Umbilical cord (tissue), 2 donors: Measurements from ENCODE around the gene FGF19. TPM values are rescaled to one million over a fixed set of nuclear protein-coding genes. Genes with fewer than 3 reads are reported as not detected.

Experiments used
- DNase-seq: peaks from one replicate; pipeline ENCODE4 v3.0.0-alpha.2; 2015; ENCODE audit warnings: low spot score
- total RNA-seq: library from RNA; depleted of rRNA; stranded (reverse); fragments of >200 nt; gene quantifications from one replicate; pipeline ENCODE4 v1.2.3, GENCODE V29; 2014; ENCODE audit warnings: low replicate concordance; ENCODE audit not compliant: insufficient read depth

The FGF19 gene
- total RNA-seq, 1 donor from 2014 or later: 1.4 TPM

DNA sequence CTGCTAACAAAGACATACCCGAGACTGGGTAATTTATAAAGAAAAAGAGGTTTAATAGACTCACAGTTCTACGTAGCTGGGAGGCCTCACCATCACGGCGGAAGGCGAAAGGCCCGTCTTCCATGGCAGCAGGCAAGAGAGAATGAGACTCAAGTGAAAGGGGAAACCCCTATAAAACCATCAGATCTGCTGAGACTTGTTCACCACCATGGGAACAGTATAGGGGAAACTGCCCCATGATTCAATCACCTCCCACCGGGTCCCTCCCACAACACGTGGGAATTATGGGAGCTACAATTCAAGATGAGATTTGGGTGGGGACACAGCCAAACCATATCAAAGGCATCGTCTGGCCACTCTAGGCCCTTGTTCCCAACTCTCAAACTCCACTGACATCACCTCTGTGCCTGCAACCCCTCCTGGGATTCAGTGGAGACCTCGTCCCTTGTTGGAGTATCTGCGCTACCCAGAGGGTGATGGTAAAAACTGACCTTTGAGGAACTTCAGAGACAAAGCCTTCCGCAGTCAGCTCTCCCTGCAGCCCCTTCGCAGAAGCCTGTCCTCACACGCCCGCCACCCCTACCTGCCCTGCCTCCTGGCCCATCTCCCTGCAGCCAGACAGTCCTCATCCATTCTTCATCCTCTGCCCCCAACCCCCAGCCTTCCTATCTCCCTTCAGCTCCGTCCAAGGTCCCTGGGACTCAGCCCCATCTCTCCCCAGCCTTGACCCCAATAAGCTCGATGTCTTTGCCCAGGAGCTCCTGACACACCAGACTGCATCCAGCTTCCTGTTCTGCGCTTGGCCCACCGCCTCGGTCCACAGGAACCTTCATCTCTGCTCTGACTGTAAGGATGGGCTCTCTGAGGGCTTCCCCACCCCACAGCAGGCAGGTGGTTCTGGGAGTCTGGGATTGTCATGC lies 47.0 kb downstream of the FGF19 start:
- no peak for DNase-seq

DNA sequence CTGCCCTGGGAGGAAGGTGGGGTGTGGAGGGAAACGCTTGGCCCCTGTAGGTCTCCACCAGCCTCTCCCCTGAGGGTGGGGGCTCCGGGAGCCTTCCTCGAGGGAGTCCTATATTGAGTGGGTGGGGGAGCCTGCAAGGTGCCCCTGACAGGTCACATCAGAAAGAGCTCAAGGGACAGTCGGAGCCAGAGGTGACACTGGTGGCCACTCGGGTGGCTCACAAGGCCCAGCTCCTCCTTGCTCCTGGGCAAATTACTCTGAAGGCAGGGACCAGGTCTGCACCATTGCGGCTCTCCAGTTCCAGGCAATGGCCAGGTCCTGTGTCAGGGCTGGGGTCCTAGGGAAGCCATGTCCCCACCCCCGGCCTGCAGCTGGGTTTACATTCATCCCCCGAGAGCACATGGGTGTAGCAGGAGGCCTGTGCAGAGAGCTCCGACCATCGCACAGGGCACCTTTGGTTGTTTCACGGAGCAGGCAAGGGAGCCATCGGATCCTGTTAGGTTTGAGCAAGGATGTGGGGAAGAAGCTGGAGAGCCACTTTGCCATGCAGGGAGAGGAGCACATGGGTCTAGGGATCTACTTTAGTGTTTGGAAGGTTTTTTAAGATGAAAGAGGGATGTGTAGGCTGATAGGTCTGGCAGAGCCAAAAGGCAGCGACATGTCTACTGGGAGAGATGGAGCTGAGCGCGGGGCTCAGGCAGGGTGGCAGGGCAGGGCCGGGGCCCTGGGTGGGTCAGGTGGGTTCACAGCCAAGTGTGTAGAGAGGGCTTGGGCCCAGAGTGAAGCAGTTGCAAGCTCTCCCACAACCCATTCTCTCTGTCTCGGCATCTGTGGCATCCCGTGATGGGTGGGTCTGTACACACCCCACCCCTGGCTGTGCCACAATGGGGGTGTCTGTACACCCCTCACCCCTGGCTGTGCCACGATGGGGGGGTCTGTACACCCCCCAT lies 48.1 kb downstream of the FGF19 start:
- DNase-seq: no peak

DNA sequence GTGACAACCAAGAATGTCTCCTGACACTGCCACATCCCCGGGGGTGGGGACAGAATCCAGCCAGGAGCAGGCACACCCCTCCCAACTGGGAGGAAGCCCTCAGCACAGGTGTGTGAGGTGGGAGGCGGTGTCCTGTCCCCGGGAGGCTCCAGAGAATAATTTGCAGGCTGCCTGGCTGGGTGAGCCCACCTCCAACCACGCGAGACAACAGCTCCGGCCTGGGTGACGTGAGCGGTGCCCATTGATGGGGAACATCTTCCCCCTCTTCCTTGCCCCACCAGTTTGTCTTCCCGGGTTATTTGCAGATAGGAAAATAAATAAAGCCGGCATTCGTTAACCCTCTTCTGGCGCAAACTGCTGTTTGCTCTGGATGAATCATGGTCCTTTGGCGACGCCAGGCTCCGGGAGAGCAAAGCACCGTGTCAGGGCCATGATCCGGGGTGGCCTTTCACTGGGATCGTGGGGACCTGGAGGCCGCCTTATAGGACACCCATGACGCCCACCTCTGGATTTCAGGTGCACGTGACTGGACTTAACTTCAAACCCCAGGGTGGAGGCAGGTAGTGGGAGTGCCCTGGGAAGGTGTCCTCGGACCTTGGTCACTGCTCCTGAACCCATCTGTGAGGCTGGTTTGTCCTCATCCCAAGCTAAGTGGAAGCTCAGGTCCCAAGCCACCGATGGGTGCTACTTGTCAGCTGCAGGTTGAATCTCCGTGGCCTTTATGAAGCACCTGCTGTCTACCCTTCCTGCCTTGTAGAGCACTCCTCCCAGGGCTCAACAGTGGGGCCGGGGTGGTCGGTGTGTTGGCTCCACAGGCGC lies 49.0 kb downstream of the FGF19 start:
- no peak for DNase-seq

DNA sequence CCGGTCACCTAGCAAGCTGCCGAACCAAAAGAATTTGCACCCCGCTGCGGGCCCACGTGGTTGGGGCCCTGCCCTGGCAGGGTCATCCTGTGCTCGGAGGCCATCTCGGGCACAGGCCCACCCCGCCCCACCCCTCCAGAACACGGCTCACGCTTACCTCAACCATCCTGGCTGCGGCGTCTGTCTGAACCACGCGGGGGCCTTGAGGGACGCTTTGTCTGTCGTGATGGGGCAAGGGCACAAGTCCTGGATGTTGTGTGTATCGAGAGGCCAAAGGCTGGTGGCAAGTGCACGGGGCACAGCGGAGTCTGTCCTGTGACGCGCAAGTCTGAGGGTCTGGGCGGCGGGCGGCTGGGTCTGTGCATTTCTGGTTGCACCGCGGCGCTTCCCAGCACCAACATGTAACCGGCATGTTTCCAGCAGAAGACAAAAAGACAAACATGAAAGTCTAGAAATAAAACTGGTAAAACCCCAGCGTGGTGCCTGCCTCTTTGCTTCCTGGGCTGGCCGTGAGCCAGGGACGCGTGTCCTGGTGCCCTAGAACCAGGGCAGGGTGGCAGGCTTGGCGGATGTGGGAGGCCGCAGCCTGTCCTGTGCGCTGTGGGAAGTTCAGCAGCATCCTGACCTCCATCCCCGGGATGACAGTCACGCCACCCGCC lies 49.7 kb downstream of the FGF19 start:
- no peak for DNase-seq

DNA sequence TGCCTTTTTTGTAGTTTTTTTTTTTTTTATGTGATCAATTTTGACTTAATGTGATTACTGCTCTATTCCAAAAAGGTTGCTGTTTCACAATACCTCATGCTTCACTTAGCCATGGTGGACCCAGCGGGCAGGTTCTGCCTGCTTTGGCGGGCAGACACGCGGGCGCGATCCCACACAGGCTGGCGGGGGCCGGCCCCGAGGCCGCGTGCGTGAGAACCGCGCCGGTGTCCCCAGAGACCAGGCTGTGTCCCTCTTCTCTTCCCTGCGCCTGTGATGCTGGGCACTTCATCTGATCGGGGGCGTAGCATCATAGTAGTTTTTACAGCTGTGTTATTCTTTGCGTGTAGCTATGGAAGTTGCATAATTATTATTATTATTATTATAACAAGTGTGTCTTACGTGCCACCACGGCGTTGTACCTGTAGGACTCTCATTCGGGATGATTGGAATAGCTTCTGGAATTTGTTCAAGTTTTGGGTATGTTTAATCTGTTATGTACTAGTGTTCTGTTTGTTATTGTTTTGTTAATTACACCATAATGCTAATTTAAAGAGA lies 50.3 kb downstream of the FGF19 start:
- no peak for DNase-seq

DNA sequence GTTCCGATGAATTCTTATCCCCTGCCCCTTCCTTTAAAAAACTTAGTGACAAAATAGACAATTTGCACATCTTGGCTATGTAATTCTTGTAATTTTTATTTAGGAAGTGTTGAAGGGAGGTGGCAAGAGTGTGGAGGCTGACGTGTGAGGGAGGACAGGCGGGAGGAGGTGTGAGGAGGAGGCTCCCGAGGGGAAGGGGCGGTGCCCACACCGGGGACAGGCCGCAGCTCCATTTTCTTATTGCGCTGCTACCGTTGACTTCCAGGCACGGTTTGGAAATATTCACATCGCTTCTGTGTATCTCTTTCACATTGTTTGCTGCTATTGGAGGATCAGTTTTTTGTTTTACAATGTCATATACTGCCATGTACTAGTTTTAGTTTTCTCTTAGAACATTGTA lies 50.8 kb downstream of the FGF19 start:
- no peak for DNase-seq

DNA sequence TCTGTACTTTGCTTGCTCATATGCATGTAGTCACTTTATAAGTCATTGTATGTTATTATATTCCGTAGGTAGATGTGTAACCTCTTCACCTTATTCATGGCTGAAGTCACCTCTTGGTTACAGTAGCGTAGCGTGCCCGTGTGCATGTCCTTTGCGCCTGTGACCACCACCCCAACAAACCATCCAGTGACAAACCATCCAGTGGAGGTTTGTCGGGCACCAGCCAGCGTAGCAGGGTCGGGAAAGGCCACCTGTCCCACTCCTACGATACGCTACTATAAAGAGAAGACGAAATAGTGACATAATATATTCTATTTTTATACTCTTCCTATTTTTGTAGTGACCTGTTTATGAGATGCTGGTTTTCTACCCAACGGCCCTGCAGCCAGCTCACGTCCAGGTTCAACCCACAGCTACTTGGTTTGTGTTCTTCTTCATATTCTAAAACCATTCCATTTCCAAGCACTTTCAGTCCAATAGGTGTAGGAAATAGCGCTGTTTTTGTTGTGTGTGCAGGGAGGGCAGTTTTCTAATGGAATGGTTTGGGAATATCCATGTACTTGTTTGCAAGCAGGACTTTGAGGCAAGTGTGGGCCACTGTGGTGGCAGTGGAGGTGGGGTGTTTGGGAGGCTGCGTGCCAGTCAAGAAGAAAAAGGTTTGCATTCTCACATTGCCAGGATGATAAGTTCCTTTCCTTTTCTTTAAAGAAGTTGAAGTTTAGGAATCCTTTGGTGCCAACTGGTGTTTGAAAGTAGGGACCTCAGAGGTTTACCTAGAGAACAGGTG lies 51.8 kb downstream of the FGF19 start:
- no peak for DNase-seq

DNA sequence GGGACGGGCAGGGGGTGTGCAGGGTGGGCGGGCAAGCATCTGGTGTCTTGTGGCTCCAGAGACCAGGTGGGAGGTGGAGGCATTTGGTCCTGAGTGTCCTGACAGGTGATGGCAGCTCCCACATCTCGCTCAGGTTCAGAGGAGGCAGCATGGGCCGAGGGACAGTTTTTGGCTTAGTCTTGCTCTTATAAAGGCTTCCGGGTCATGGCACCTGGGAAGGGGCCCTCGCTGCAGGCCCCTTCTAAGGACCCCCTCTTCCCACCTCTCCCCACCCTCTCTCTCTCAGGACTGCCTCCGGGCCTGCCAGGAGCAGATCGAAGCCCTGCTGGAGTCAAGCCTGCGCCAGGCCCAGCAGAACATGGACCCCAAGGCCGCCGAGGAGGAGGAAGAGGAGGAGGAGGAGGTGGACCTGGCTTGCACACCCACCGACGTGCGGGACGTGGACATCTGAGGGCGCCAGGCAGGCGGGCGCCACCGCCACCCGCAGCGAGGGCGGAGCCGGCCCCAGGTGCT lies 52.9 kb downstream of the FGF19 start:
- DNase-seq: no peak

DNA sequence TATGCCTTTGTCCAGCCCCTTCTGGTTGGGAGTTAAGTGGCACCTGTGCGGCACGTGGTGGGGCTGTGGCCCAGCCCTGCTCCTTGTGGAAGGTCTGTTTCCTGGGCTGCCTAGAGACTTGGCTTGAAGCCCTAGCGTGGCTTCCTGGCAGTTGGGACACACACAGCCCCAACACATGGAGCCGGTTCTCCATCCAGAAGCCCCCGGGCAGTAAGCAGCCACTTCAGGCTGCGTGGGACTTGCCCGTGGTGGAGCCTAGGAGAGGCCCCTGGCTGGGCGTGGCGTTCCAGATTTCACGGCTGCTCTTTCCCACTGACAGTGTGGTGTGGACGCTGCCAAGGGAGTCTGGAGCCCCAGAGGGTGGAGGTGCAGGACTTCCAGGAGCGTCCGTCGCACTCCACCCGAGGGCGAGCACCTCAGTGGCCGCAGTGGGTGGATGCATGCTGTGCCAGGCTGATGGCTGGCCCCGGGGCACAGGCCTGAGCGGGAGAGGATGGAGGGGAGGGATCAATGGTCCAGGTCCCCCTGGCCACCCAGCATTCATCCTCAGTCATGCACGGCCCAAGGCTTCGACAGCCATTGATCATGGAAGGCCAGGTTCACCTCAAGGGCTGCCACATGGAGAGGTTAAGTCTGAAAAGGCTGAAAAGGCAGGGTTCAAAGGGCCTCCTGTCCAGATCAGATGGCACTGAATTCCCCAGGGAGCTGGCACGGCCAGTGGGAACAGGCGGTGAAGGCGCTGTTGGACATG lies 53.6 kb downstream of the FGF19 start:
- DNase-seq: no peak

DNA sequence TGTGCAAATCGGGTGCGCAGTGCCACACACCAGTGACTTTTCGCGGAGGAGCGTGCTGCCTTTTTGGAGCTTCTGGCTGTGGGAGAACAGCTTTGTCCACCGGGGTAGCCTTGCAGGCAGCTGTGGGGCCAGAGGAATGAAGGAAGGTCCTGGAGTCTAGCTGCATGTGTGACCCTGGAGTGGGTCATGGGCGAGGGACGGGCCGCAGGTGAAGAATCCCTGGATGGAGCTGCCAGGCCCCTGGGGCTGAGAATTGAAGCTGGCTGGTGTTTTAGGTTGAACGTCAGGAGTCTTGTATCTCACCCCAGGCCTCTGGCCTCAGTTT lies 54.3 kb downstream of the FGF19 start:
- DNase-seq: no peak

DNA sequence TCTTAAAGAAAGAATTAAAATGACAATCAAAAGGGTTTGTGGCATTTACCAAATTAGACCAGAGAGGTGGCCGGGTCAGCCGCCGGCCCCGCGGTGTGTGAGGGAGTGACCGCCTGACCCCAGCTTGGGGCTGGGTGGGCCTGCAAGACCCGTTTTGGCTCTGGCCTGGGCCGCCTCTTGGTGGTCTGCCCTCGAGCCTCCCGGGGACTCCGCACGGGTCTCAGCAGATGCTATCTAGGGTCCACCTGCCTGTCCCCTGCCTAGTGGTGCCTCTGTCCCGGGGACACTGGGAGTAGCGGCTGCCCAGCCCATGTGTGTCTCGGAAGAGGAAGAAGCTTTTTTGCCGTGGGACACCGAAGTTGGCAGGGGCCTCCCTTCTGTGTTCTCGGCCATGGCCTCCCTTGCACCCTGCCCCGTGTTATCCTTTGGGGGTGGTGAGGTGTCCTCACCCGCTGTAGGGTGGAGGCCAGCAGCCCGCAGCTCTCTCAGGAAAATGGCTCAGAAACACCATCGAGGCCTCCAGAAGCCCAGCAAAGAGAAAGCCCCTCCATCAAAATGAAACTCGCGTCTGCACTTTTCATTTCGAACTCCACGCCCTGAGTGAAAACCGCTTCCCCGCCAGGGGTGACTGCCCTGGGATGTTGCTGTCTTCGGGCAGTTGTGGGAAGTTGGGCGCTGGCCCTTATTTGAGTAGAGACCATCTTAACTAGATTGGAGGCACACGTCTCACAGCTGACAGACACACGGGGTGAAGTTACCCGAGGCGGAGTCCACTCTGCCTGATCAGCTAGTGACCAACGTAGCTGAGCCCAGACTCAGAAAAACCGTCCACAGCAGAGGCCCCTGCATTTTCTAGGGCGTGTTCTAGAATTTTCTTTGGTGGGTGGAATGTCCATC lies 54.9 kb downstream of the FGF19 start:
- no peak for DNase-seq

Other genes with a start within 250 kb of the FGF19 start
- 0.96 TPM for gene LINC01488, start 222.4 kb downstream of the FGF19 start, total RNA-seq
- 60.7 TPM for gene CCND1, start 62.9 kb downstream of the FGF19 start, total RNA-seq
- gene LTO1, start 28.7 kb downstream of the FGF19 start, total RNA-seq: 35.2 TPM
- 0.96 TPM for gene FGF4, start 71.3 kb upstream of the FGF19 start, total RNA-seq
- gene FGF3, start 115.4 kb upstream of the FGF19 start, total RNA-seq: not detected